ENCODE measurements around the gene ARHGAP40. TPM values are rescaled to one million over a fixed set of nuclear protein-coding genes. Genes with fewer than 3 reads are reported as not detected.

Gene ARHGAP40
- total and polyA plus RNA-seq, 2 of the 4 experiments (the other 2 are of a cell fraction) = not detected

GRCh38 chr20:38645980-38646858 is 44.6 kb downstream of the ARHGAP40 start:
- Histone ChIP-seq H3K18ac (ENCODE audit: low read depth, low read length) (no peak overlapping the region), H4K20me1 (ENCODE audit: insufficient read depth, low read length) (no peaks in the 10 kb centered on the region), H3K14ac (replicated peaks; ENCODE audit: low read depth, low read length) (no peak overlapping the region), H3K9ac (ENCODE audit: low read depth, low read length) (no peak overlapping the region), H2BK5ac (ENCODE audit: low read depth, low read length, poor library complexity, severe bottlenecking) (no peak overlapping the region), H2AFZ (replicated peaks; ENCODE audit: low read length, poor library complexity) (peak overlapping the region; percentile 85), H2BK15ac (ENCODE audit: low read depth, low read length) (no peak overlapping the region), H3K56ac (ENCODE audit: extremely low read depth, insufficient read depth, low read length) (no peak overlapping the region), H2AK5ac (ENCODE audit: low read depth, low read length) (no peak overlapping the region), H3K4me3 (ENCODE audit: insufficient read depth, low read depth, low read length) (no peak overlapping the region), H3K79me1 (ENCODE audit: low read depth in 1 of 2, low read length in 2 of 2) (no peaks in the 10 kb centered on the region), H3K9me1 (ENCODE audit: insufficient read depth, low read length) (no peaks in the 10 kb centered on the region), H2AK9ac (replicated peaks; ENCODE audit: low read depth, low read length, poor library complexity) (no peak overlapping the region), H3K23ac (ENCODE audit: low read depth, low read length) (no peak overlapping the region), H3K9me3 (ENCODE audit: control insufficient read depth, insufficient read depth, low read length) (no peaks in the 10 kb centered on the region), H3K4me1 (ENCODE audit: control insufficient read depth, insufficient read depth, low read length) (no peaks in the 10 kb centered on the region), H3K27me3 (ENCODE audit: control insufficient read depth, insufficient read depth, low read length) (peaks cover 42% of the 10 kb centered on the region), H2BK120ac (ENCODE audit: low read depth, low read length) (no peak overlapping the region), H3K36me3 (ENCODE audit: control insufficient read depth, insufficient read depth, low read length) (no peaks in the 10 kb centered on the region), H4K5ac (ENCODE audit: low read depth, low read length) (no peak overlapping the region), H3K4ac (ENCODE audit: low read depth, low read length) (no peak overlapping the region), H2BK20ac (ENCODE audit: low read depth, low read length) (no peak overlapping the region), H3K27ac (ENCODE audit: insufficient read depth, low read length) (no peak overlapping the region), H3K4me2 (ENCODE audit: low read depth, low read length) (peak overlapping the region; percentile 76), H4K8ac (ENCODE audit: low read depth in 2 of 2, low read length in 2 of 2) (no peak overlapping the region), H4K91ac (ENCODE audit: insufficient read depth, low read depth, low read length) (no peak overlapping the region)
- in situ Hi-C loops (cut with MboI; ENCODE audit: low sequenced_read_pairs) = loop anchor here (5.0 to 10.0 kb wide), 4 partner anchors 89 to 399 kb away; no protein-coding TSS in a partner anchor
- CTCF ChIA-PET = no interaction called here
- peak; percentile 99 for ATAC-seq (ENCODE audit: low read depth)
- DNase-seq = peak; percentile 50
- POLR2A ChIA-PET (ENCODE audit: unreplicated experiment) = no interaction called here
- no peak for TF ChIP-seq POLR2A (IDR thresholded peaks at IDR 0.05; ENCODE audit: low read depth, low read length)
- TF ChIP-seq CTCF (conservative IDR thresholded peaks at IDR 0.05; ENCODE audit: low read depth, low read length) = peak; percentile 90
- peak; percentile 88 for TF ChIP-seq SMC3 (IDR thresholded peaks at IDR 0.05; ENCODE audit: low read depth, low read length)
- peak; percentile 16; the same call in 1 of the 2 replicates for TF ChIP-seq BHLHE40 (IDR thresholded peaks at IDR 0.05; ENCODE audit: low read depth, low read length)
- peak; percentile 86 for TF ChIP-seq RAD21 (IDR thresholded peaks at IDR 0.05; ENCODE audit: low read length)
- peak; percentile 68; the same call in 1 of the 2 replicates for TF ChIP-seq MAZ (IDR thresholded peaks at IDR 0.05; ENCODE audit: borderline replicate concordance, low read depth, low read length)
- TF ChIP-seq USF2 (IDR thresholded peaks at IDR 0.05; ENCODE audit: low read depth, low read length) = peak; percentile 48
- TF ChIP-seq CHD1 (IDR thresholded peaks at IDR 0.05; ENCODE audit: low read depth, low read length) = no peak
- intact Hi-C loops (cut with micrococcal nuclease) = loop anchor here (1.0 kb wide), 6 partner anchors 85 to 402 kb away; partner anchors contain the start of gene FAM83D
- dilution Hi-C loops (cut with HindIII; ENCODE audit: low sequenced_read_pairs, unreplicated experiment) = no loop called here
- no TSS peak for BruUV-seq (replicated peaks)
- WGBS, 2 experiments (ENCODE audit: extremely low coverage in 2 of 2, insufficient read length in 1 of 2) = 1% methylated on average over 19 of the region's 50 CpGs; no CpG with 5 or more reads in 1 of the 2 experiments

All from IMR-90 (cell line).